NCI-H774 (cell line): Measurements from ENCODE around the gene TCF7L1.
A peak's percentile ranks its signal among the peaks of the same experiment; 100 is the strongest.
"Not testable (repeated sequence)": the region's sequence is repeated elsewhere in the genome, so short reads cannot be mapped to it uniquely, and the experiment has no call there.

ENCODE experiments used
- DNase-seq: peaks from one replicate; lab custom pipeline; 2025; lab: John Stamatoyannopoulos, UW

TCF7L1 gene

GRCh38 chr2:85286918-85287317 lies 153.7 kb downstream of the TCF7L1 start:
- DNase-seq: no peak

GRCh38 chr2:85287721-85288120 lies 154.5 kb downstream of the TCF7L1 start:
- DNase-seq: no peak

- no peak for DNase-seq
These were observed 155.1 kb downstream of the TCF7L1 start for GRCh38 chr2:85288244-85288725.

- DNase-seq: no peak
These were observed 158.3 kb downstream of the TCF7L1 start for GRCh38 chr2:85291425-85292023.

GRCh38 chr2:85302121-85302520 lies 168.9 kb downstream of the TCF7L1 start:
- DNase-seq: no peak

GRCh38 chr2:85303780-85304531 lies 170.8 kb downstream of the TCF7L1 start:
- DNase-seq: no peak

GRCh38 chr2:85307527-85307897 lies 174.3 kb downstream of the TCF7L1 start:
- no peak for DNase-seq

- no peak for DNase-seq
These were observed 175.0 kb downstream of the TCF7L1 start for GRCh38 chr2:85308201-85308600.

GRCh38 chr2:85308896-85309555 lies 175.8 kb downstream of the TCF7L1 start:
- peak; percentile 61 for DNase-seq

GRCh38 chr2:85309699-85310321 lies 176.6 kb downstream of the TCF7L1 start:
- no peak for DNase-seq

GRCh38 chr2:85310330-85310729 lies 177.1 kb downstream of the TCF7L1 start:
- no peak for DNase-seq

- no peak for DNase-seq
These were observed 179.2 kb downstream of the TCF7L1 start for GRCh38 chr2:85312404-85312803.

- no peak for DNase-seq
These were observed 181.7 kb downstream of the TCF7L1 start for GRCh38 chr2:85314884-85315242.

- DNase-seq: not testable (repeated sequence)
These were observed 182.7 kb downstream of the TCF7L1 start for GRCh38 chr2:85315921-85316320.

GRCh38 chr2:85318222-85319074 lies 185.3 kb downstream of the TCF7L1 start:
- no peak for DNase-seq

GRCh38 chr2:85319796-85320195 lies 186.6 kb downstream of the TCF7L1 start:
- DNase-seq: no peak

GRCh38 chr2:85323351-85323987 lies 190.3 kb downstream of the TCF7L1 start:
- DNase-seq: no peak

- DNase-seq: not testable (repeated sequence)
These were observed 190.8 kb downstream of the TCF7L1 start for GRCh38 chr2:85323988-85324367.

- DNase-seq: no peak
These were observed 191.7 kb downstream of the TCF7L1 start for GRCh38 chr2:85324639-85325465.

- no peak for DNase-seq
These were observed 192.2 kb downstream of the TCF7L1 start for GRCh38 chr2:85325466-85325811.
